MM.1S (cell line): Measurements from ENCODE around the gene ZNF484.
"Not testable (repeated sequence)": the region's sequence is repeated elsewhere in the genome, so short reads cannot be mapped to it uniquely, and the experiment has no call there.

Experiments
- DNase-seq: peaks from one replicate; pipeline ENCODE4 v3.0.0-alpha.2; 2015
- H2AFZ ChIP-seq: fragments of 300-600 bp; sonication (generic); 2 replicates; pipeline ENCODE4 v1.6.0; 2016; ENCODE audit warnings: antibody characterized with exemption, low read length
- H3F3A ChIP-seq: fragments of 300-600 bp; sonication (generic); 2 replicates; pipeline ENCODE4 v1.6.1; 2016; ENCODE audit warnings: mild to moderate bottlenecking, antibody characterized with exemption, low read length, moderate library complexity, mixed read lengths; ENCODE audit not compliant: insufficient read depth
- H3K27ac ChIP-seq: fragments of 300-600 bp; sonication (generic); 2 replicates; pipeline ENCODE4 v1.5.1; 2016; ENCODE audit warnings: mild to moderate bottlenecking, low read length
- H3K27me3 ChIP-seq: fragments of 300-600 bp; sonication (generic); replicated peaks from 2 replicates; pipeline ENCODE4 v1.6.0; 2016; ENCODE audit warnings: low read length; ENCODE audit not compliant: insufficient read depth
- H3K36me3 ChIP-seq: fragments of 300-600 bp; sonication (generic); replicated peaks from 2 replicates; pipeline ENCODE4 v1.6.1; 2016; ENCODE audit warnings: mild to moderate bottlenecking, low read length, mixed read lengths; ENCODE audit not compliant: insufficient read depth
- H3K4me1 ChIP-seq: fragments of 300-600 bp; sonication (generic); 2 replicates; pipeline ENCODE4 v1.6.1; 2016; ENCODE audit warnings: low read length, mixed read lengths
- H3K4me2 ChIP-seq: fragments of 300-600 bp; sonication (generic); 2 replicates; pipeline ENCODE4 v1.6.0; 2016; ENCODE audit warnings: low read depth, low read length
- H3K4me3 ChIP-seq: fragments of 300-600 bp; sonication (generic); 2 replicates; pipeline ENCODE4 v1.5.1; 2016; ENCODE audit warnings: low read length, mixed read lengths
- H3K79me2 ChIP-seq: fragments of 300-600 bp; sonication (generic); 2 replicates; pipeline ENCODE4 v1.6.1; 2016; ENCODE audit warnings: mixed run types, low read length, mixed read lengths
- H3K9ac ChIP-seq: fragments of 300-600 bp; sonication (generic); 2 replicates; pipeline ENCODE4 v1.6.1; 2016; ENCODE audit warnings: low read length, mixed read lengths
- H3K9me2 ChIP-seq: fragments of 300-600 bp; sonication (generic); replicated peaks from 2 replicates; pipeline ENCODE4 v1.6.1; 2016; ENCODE audit warnings: mild to moderate bottlenecking, low read length, mixed read lengths; ENCODE audit not compliant: insufficient read depth
- H3K9me3 ChIP-seq: fragments of 300-600 bp; sonication (generic); replicated peaks from 2 replicates; pipeline ENCODE4 v1.6.1; 2016; ENCODE audit warnings: mild to moderate bottlenecking, low read length, mixed read lengths; ENCODE audit not compliant: insufficient read depth
- H4K20me1 ChIP-seq: fragments of 300-600 bp; sonication (generic); 2 replicates; pipeline ENCODE4 v1.6.1; 2016; ENCODE audit warnings: mild to moderate bottlenecking, low read length, moderate library complexity, mixed read lengths; ENCODE audit not compliant: insufficient read depth
- EZH2 ChIP-seq: fragments of 300-600 bp; sonication (generic); optimal IDR thresholded peaks from 2 replicates; pipeline ENCODE3; 2017; ENCODE audit warnings: low read depth, mild to moderate bottlenecking, antibody characterized with exemption, low read length, mixed read lengths
- EZH2phosphoT487 ChIP-seq: fragments of 300-600 bp; sonication (generic); IDR thresholded peaks from 2 replicates; pipeline ENCODE4 v1.6.1; 2018; ENCODE audit warnings: antibody characterized with exemption, low read length
- TF ChIP-seq, protein P1 (sequence below): fragments of 300-600 bp; sonication (generic); IDR thresholded peaks from 2 replicates; pipeline ENCODE4 v1.5.1; 2016; ENCODE audit warnings: antibody characterized with exemption, low read length, mixed read lengths

Gene ZNF484

DNA sequence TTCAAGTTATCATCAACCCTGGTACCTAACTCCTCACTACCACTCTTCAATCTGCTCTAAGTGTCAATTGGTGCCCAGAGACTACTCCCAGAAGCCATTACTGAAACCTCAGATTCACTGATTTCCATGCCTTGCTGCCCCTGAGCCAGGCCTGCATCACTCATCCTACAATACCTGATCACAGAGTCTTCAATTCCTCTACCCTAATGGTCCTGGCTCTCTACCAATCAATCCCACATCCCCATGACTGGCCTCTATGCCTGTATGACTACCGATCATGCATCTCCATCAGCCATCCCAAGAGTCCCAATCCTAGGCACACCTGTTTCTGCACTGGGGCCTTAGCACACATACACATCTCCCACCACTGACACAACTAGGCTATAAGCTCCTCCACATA lies 2.5 kb downstream of the ZNF484 start:
- H3K27ac ChIP-seq: no peak overlapping the region
- H3K9me3 ChIP-seq: no peaks in the 10 kb centered on the region
- H3K9me2 ChIP-seq: no peaks in the 10 kb centered on the region; the same call in 1 of the 2 replicates
- peaks cover 13% of the 10 kb centered on the region for H3K4me1 ChIP-seq
- H3K36me3 ChIP-seq: no peaks in the 10 kb centered on the region
- no peak overlapping the region for H3K4me2 ChIP-seq
- H3K9ac ChIP-seq: no peak overlapping the region
- no peak overlapping the region for H3K4me3 ChIP-seq
- no peak for DNase-seq
- H2AFZ ChIP-seq: no peak overlapping the region
- H3K79me2 ChIP-seq: peaks cover 62% of the 10 kb centered on the region
- no peaks in the 10 kb centered on the region for H4K20me1 ChIP-seq
- H3K27me3 ChIP-seq: no peaks in the 10 kb centered on the region
- TF ChIP-seq EZH2 (no peak), EZH2phosphoT487 (no peak)
- TF ChIP-seq, protein P1, sequence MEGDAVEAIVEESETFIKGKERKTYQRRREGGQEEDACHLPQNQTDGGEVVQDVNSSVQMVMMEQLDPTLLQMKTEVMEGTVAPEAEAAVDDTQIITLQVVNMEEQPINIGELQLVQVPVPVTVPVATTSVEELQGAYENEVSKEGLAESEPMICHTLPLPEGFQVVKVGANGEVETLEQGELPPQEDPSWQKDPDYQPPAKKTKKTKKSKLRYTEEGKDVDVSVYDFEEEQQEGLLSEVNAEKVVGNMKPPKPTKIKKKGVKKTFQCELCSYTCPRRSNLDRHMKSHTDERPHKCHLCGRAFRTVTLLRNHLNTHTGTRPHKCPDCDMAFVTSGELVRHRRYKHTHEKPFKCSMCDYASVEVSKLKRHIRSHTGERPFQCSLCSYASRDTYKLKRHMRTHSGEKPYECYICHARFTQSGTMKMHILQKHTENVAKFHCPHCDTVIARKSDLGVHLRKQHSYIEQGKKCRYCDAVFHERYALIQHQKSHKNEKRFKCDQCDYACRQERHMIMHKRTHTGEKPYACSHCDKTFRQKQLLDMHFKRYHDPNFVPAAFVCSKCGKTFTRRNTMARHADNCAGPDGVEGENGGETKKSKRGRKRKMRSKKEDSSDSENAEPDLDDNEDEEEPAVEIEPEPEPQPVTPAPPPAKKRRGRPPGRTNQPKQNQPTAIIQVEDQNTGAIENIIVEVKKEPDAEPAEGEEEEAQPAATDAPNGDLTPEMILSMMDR: no peak
- 0 out of 2 replicates have a peak, but pooled peaks cover 3% of the 10 kb centered on the region for H3F3A ChIP-seq

DNA sequence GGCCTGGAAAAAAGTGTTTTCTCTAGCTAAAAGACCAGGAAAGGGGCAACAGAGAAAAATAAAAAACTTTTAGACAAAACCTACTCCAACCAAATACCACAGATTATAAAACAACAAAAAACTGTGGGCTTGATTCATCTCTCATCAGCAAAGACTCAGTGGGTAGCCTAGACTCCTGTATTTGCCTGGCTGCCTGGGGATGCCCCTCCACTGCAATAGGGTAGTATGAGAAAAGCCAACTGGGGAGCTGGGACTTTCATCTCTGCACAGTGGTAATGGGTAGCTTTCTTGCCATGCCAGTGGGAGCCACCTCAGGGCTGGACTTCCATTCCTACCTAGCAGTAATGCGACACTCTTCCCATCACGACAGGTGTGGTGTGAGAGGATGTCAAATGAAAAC lies 7.5 kb downstream of the ZNF484 start:
- H3K9me3 ChIP-seq: no peaks in the 10 kb centered on the region
- DNase-seq: no peak
- no peaks in the 10 kb centered on the region for H3K27me3 ChIP-seq
- TF ChIP-seq EZH2phosphoT487 (no peak), EZH2 (no peak)
- TF ChIP-seq, protein P1: no peak
- no peaks in the 10 kb centered on the region for H3F3A ChIP-seq
- peaks cover 68% of the 10 kb centered on the region for H3K79me2 ChIP-seq
- H3K36me3 ChIP-seq: no peaks in the 10 kb centered on the region
- no peaks in the 10 kb centered on the region for H3K9me2 ChIP-seq
- H3K4me2 ChIP-seq: no peak overlapping the region
- no peaks in the 10 kb centered on the region for H3K4me1 ChIP-seq
- no peak overlapping the region for H2AFZ ChIP-seq
- H4K20me1 ChIP-seq: no peaks in the 10 kb centered on the region
- H3K9ac ChIP-seq: no peak overlapping the region
- H3K27ac ChIP-seq: no peak overlapping the region
- no peak overlapping the region for H3K4me3 ChIP-seq

DNA sequence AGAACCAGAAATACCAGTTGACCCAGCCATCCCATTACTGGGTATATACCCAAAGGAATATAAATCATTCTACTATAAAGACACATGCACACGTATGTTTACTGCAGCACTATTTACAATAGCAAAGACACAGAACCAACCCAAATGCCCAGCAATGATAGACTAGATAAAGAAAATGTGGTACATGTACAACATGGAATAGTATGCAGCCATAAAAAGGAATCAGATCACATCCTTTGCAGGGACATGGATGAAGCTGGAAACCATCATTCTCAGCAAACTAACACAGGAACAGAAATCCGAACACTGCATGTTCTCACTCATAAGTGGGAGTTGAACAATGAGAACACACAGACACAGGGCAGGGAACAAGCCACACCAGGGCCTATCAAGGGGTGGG lies 11.2 kb downstream of the ZNF484 start:
- H3K9ac ChIP-seq, H3K4me3 ChIP-seq, H3K9me3 ChIP-seq, H3K9me2 ChIP-seq, H4K20me1 ChIP-seq, H3K4me2 ChIP-seq, H3K27ac ChIP-seq, DNase-seq, H3K36me3 ChIP-seq, H3K27me3 ChIP-seq, H2AFZ ChIP-seq, H3F3A ChIP-seq: not testable (repeated sequence)
- H3K79me2 ChIP-seq: peaks cover 60% of the 10 kb centered on the region
- peaks cover 21% of the 10 kb centered on the region for H3K4me1 ChIP-seq

DNA sequence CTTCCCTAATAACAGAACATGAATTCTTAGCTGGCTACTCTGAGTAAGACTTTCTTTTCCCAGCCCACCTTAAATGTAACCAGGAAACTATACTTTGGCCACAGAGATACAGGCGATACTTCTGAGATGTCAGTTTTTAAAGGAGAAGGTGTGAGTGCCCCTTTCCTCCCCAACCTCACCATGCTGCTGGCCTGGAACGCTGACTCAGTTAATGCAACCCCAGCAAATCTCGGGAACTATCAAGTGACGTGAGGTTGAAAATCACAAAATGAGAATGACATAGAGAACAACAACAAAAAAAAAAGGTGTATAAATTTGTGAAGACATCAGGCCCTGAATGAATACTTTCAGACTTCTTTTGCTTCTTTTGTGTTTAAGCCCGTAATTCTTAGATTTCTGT lies 13.7 kb downstream of the ZNF484 start:
- no peaks in the 10 kb centered on the region for H3K9me3 ChIP-seq
- no peaks in the 10 kb centered on the region for H3K9me2 ChIP-seq
- no peaks in the 10 kb centered on the region for H3K36me3 ChIP-seq
- H3K4me3 ChIP-seq: no peak overlapping the region
- H3K27me3 ChIP-seq: no peaks in the 10 kb centered on the region
- H3F3A ChIP-seq: peaks cover 10% of the 10 kb centered on the region; the same call in 1 of the 2 replicates
- no peak for DNase-seq
- H2AFZ ChIP-seq: no peak overlapping the region
- 0 out of 2 replicates have a peak overlapping the region, but pooled peaks have one; percentile 3 for H3K4me2 ChIP-seq
- TF ChIP-seq EZH2 (no peak), EZH2phosphoT487 (no peak)
- TF ChIP-seq, protein P1: no peak
- H3K79me2 ChIP-seq: peaks cover 45% of the 10 kb centered on the region
- H4K20me1 ChIP-seq: no peaks in the 10 kb centered on the region
- no peak overlapping the region for H3K27ac ChIP-seq
- no peak overlapping the region for H3K9ac ChIP-seq
- peaks cover 36% of the 10 kb centered on the region for H3K4me1 ChIP-seq
